Activated CD8-positive, alpha-beta memory T cell treated with anti-CD3 and anti-CD28 coated beads, Interleukin-2, amount 50 U/mL, for 1 hour (primary cell): Measurements from ENCODE around the gene SDK1.
"Not testable (repeated sequence)": the region's sequence is repeated elsewhere in the genome, so short reads cannot be mapped to it uniquely, and the experiment has no call there.

Experiments used
- DNase-seq: peaks from one replicate; pipeline ENCODE4 v3.0.0-alpha.2; 2020; ENCODE audit errors: extremely low read depth

The SDK1 gene

GRCh38 chr7:4218481-4218880 lies 917.4 kb downstream of the SDK1 start:
- DNase-seq = no peak

- no peak for DNase-seq
Observed at GRCh38 chr7:4220011-4220410, 919.0 kb downstream of the SDK1 start.

- DNase-seq = no peak
Observed at GRCh38 chr7:4221043-4221442, 920.0 kb downstream of the SDK1 start.

GRCh38 chr7:4222676-4223075 lies 921.6 kb downstream of the SDK1 start:
- no peak for DNase-seq

DNA sequence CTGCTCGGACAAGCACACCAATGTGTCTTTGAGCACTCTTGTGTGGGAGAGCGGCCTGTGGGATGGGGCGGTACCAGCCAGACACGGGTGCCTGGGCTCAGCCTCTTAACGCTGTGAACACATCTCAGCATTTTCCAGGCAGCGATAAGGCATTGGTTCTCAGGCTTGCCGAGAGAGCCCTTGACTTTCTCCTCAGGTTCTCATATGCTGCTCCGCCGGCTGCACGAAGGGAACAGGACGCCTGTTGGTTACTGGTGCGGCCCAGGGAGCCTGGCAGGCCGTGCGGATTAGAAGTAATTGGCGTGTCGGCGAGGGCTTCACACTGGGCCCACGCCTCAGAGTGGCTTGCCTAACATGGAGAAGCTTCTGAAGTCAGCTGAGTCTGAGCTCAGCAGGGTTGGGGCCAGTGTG lies 924.3 kb downstream of the SDK1 start:
- DNase-seq = no peak

DNA sequence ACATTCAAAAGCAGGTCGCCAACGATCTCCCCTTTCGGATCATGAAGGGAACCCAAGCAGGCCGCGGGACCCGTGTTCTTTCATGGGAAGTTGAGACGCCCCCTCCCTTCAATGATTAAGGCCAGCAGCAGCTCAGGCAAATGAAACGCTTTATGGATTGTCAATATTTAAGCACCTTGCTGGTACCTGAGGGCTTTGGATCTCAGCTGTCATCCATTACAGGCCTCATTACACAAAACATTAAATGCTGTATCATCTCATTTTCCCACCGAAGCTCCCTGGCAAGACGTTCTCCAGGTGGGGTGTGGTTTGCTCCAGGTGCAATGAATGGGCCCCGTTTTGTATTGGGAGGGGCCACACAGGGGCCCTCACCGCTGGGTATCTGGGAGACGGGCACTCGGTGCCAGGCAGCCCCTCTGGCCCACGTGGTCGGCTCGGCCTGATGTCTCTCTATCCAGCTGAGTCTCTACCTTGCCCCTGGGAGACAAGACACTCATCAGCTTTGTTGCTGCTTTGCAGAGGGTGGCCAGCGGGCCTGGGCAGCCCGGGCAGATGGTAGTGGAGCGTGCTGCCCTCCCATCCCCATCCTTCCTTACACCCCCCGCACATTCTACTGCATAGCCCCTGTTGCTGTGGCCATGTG lies 925.0 kb downstream of the SDK1 start:
- no peak for DNase-seq

GRCh38 chr7:4226524-4226882 lies 925.5 kb downstream of the SDK1 start:
- no peak for DNase-seq

- DNase-seq = no peak
Observed at GRCh38 chr7:4227105-4228010, 926.3 kb downstream of the SDK1 start.

- DNase-seq = no peak
Observed at GRCh38 chr7:4230352-4230751, 929.3 kb downstream of the SDK1 start.

- DNase-seq = no peak
Observed at GRCh38 chr7:4233146-4233545, 932.1 kb downstream of the SDK1 start.

DNA sequence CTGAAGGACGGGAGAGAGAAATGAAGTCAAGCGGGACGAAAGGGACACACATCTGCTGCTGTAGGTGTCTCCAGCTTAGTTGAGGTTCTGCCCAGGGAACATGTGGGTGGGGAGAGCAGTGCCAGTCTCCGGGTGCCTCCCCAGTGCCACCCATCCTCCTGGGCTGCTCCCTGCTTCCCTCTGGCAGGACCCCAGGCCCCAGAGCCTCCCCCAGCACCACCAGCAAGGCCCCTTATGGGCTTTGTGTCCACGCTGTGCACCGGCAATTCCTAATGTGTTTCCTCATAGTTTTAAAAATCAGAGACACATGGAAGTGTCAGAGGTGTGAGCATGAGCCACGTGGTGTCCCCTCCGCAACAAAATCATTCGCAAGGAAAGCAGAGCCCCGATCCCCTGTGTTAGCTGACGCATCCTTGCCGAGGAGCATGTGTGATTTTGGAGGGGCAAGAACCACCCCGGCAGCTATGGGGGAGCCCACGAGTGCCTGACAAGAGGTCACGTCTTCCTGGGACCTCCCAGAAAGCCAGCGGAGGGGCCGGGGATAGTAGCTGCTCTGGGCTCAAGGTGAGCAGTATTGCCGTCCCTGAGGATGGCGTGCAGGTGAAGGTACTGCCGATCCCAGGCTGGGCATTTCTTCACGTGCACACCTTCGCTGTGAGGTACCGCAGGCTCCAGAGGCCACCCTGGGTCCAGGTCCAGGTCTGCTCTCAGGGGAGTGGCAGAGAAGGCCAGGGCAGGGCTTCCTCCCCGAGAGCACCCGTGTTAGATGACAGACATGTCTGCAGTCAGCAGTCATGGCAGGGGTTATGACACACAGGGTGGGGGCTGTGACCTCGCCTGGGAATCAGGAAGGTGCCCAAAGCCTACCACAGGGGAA lies 932.8 kb downstream of the SDK1 start:
- no peak for DNase-seq

- no peak for DNase-seq
Observed at GRCh38 chr7:4234498-4234855, 933.4 kb downstream of the SDK1 start.

- no peak for DNase-seq
Observed at GRCh38 chr7:4234886-4235285, 933.8 kb downstream of the SDK1 start.

GRCh38 chr7:4235596-4235995 lies 934.5 kb downstream of the SDK1 start:
- no peak for DNase-seq

- no peak for DNase-seq
Observed at GRCh38 chr7:4236389-4236788, 935.3 kb downstream of the SDK1 start.

- not testable (repeated sequence) for DNase-seq
Observed at GRCh38 chr7:4236873-4237272, 935.8 kb downstream of the SDK1 start.

- DNase-seq = no peak
Observed at GRCh38 chr7:4237296-4238235, 936.5 kb downstream of the SDK1 start.

DNA sequence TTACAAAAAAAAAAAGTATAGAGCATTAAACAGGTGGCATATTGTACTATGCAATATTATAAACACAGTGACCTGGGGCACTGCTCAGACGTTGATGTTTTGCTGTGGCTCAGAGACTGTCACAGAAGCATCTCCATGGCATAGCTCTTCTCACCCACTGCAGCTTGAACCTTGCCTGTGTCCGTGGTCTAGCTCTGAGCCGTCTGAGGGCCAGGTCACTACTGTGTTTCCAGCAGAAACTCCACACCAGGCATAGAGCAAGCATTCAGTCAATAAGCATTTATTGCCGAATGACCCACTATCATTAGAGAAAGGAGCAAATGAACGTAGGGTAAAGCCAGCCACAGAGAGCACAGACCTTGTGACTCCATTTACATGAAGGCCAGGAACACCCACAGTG lies 937.8 kb downstream of the SDK1 start:
- DNase-seq = no peak

DNA sequence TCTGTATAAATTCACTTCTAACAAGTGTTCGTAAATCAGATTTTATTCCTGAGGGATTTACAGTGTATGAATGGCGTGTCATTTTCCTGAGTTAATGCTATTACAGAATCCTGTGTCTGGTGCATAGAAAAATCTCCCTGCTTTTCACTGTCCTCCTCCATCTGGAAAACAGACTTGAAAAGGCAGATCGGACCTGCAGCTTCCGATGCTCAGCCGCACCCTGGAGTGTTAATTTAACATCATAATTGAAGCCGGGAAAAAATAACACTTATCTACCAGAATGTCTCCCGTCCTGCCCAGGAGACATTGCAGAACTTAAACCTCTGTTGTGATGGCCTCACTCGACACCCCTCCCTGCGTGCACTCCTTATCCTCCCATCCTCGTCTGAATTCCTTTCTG lies 939.0 kb downstream of the SDK1 start:
- no peak for DNase-seq

GRCh38 chr7:4240520-4241303 lies 939.7 kb downstream of the SDK1 start:
- DNase-seq = no peak

DNA sequence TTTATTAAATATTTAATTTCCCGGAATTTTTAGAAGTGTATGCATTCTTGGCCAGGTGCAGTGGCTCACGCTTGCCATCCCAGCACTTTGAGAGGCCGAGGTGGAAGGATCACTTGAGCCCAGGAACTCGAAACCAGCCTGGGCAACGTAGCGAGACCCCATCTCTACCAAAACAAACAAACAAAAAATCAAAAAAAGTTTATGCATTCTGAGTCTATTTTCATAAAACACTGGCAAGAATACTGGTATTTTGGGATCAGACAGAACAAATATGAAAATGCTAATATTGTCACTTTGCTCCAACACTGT lies 940.2 kb downstream of the SDK1 start:
- no peak for DNase-seq
